MV-4-11 (cell line): Measurements from ENCODE around the gene LRRC57.
A peak's percentile ranks its signal among the peaks of the same experiment; 100 is the strongest.

Experiments used
- DNase-seq: peaks from one replicate; lab custom pipeline; 2025; lab: John Stamatoyannopoulos, UW

The LRRC57 gene

GRCh38 chr15:42491539-42492225 is 56.9 kb downstream of the LRRC57 start:
- DNase-seq = no peak

- peak; percentile 89 for DNase-seq
Measured at GRCh38 chr15:42490671-42491538, 57.7 kb downstream of the LRRC57 start, which contains the start of gene ZNF106. TSS of gene ZNF106 (minus strand) at chr15:42491141. CDS start at chr15:42472289, 18,852 bp downstream.

- DNase-seq = peak; percentile 72
Measured at GRCh38 chr15:42490291-42490670, 58.3 kb downstream of the LRRC57 start.
